HCT116 (cell line): ENCODE results near the gene PIK3C3. TPM values are rescaled to one million over a fixed set of nuclear protein-coding genes. Genes with fewer than 3 reads are reported as not detected.

Source experiments
- ATAC-seq: fragments of 200-7000 bp; cut with Tn5 transposase; 2 replicates; pipeline ENCODE4 v1.9.1; 2020; ENCODE audit warnings: mild to moderate bottlenecking, moderate library complexity
- BruUV-seq: library from RNA; stranded (reverse); fragments of 400-500 nt; replicated peaks from 2 replicates; lab custom pipeline; 2021; lab: Mats Ljungman, UMichigan
- CTCF ChIA-PET: fragments of 300-600 bp; sonication (Branson Sonifier 250); formaldehyde crosslinking; loops from one replicate; lab custom pipeline; 2021; ENCODE audit warnings: antibody characterized with exemption; lab: Charles Lee
- POLR2A ChIA-PET: fragments of 300-600, 350-600 bp; sonication (Branson Sonifier 250); formaldehyde crosslinking; loops from one replicate; lab custom pipeline; 2021; ENCODE audit warnings: antibody characterized with exemption; lab: Charles Lee
- RAD21 ChIA-PET, 2 experiments: fragments of 300-600 bp; sonication (Branson Sonifier 250); formaldehyde crosslinking; loops; one replicate each; lab custom pipeline; 2023; ENCODE audit warnings: low total read pairs in 2 of 2; ENCODE audit not compliant: uncharacterized antibody in 2 of 2, unreplicated experiment in 2 of 2, low non-redundant PET in 1 of 2; lab: Charles Lee
- DNase-seq: peaks from one replicate; pipeline ENCODE4 v3.0.0-alpha.2; 2010; ENCODE audit warnings: low read depth, low spot score
- H2AFZ ChIP-seq: fragments of 200-600 bp; shearing (Covaris generic), sonication (generic); 2 replicates; pipeline ENCODE4 v1.6.1; 2017; ENCODE audit warnings: low read depth, mixed run types, mixed read lengths, antibody characterized with exemption, low read length; ENCODE audit not compliant: poor library complexity, severe bottlenecking
- H3K27ac ChIP-seq: 2 replicates; pipeline ENCODE4 v1.5.1; 2012; ENCODE audit warnings: low read depth, low read length
- H3K27me3 ChIP-seq: fragments of 200-600 bp; sonication (generic); 2 replicates; pipeline ENCODE4 v1.6.1; 2016; ENCODE audit warnings: mixed run types, low read length, mixed read lengths; ENCODE audit not compliant: insufficient read depth
- H3K36me3 ChIP-seq, 2 experiments: fragments of 200-500 bp in 1 of 2; fragments of 200-600 bp in 1 of 2; sonication (Bioruptor generic) in 1 of 2; sonication (generic) in 1 of 2; 2 replicates each; pipeline versions ENCODE4 v1.5.1 to v1.6.1; 2014 to 2016; ENCODE audit warnings: low read length in 2 of 2, inconsistent platforms in 1 of 2, mixed read lengths in 1 of 2, mixed run types in 1 of 2; ENCODE audit not compliant: insufficient read depth in 2 of 2, control insufficient read depth in 1 of 2
- H3K4me1 ChIP-seq, 2 experiments: fragments of 200-600 bp in 1 of 2; sonication (generic) in 1 of 2; 2 replicates each; pipeline versions ENCODE4 v1.5.1 to v1.6.1; 2012 to 2017; ENCODE audit warnings: low read length in 2 of 2, inconsistent platforms in 1 of 2, mild to moderate bottlenecking in 1 of 2, mixed read lengths in 1 of 2, mixed run types in 1 of 2, moderate library complexity in 1 of 2; ENCODE audit not compliant: insufficient read depth in 2 of 2, control insufficient read depth in 1 of 2
- H3K4me2 ChIP-seq: fragments of 200-600 bp; sonication (generic); 2 replicates; pipeline ENCODE4 v1.6.1; 2017; ENCODE audit warnings: mixed run types, low read length, mixed read lengths
- H3K4me3 ChIP-seq, 2 experiments: fragments of 200-600 bp in 1 of 2; sonication (generic) in 1 of 2; replicated peaks in 1 of 2; 2 replicates each; pipeline ENCODE4 v1.5.1; 2011 to 2016; ENCODE audit warnings: low read length in 2 of 2, control low read depth in 1 of 2, low read depth in 1 of 2, mild to moderate bottlenecking in 1 of 2, mixed read lengths in 1 of 2, mixed run types in 1 of 2
- H3K79me2 ChIP-seq: fragments of 200-600 bp; sonication (generic); 2 replicates; pipeline ENCODE4 v1.6.1; 2017; ENCODE audit warnings: mild to moderate bottlenecking, mixed run types, low read length, moderate library complexity, mixed read lengths; ENCODE audit not compliant: insufficient read depth
- H3K9ac ChIP-seq: fragments of 200-600 bp; sonication (generic); 2 replicates; pipeline ENCODE4 v1.6.1; 2016; ENCODE audit warnings: low read length, mixed read lengths
- H3K9me2 ChIP-seq: fragments of 200-600 bp; sonication (generic), shearing (Covaris generic); 2 replicates; pipeline ENCODE4 v1.6.1; 2017; ENCODE audit warnings: mixed run types, mild to moderate bottlenecking, moderate library complexity; ENCODE audit not compliant: insufficient read depth
- H3K9me3 ChIP-seq, 2 experiments: fragments of 200-500 bp in 1 of 2; fragments of 200-600 bp in 1 of 2; sonication (Bioruptor generic) in 1 of 2; sonication (generic) in 1 of 2; 2 replicates each; pipeline ENCODE4 v1.6.1; 2014 to 2017; ENCODE audit warnings: low read length in 2 of 2, mixed read lengths in 2 of 2, inconsistent platforms in 1 of 2, low read depth in 1 of 2, mild to moderate bottlenecking in 1 of 2, mixed run types in 1 of 2, moderate library complexity in 1 of 2; ENCODE audit not compliant: control insufficient read depth in 1 of 2, insufficient read depth in 1 of 2
- H4K20me1 ChIP-seq: fragments of 200-600 bp; sonication (generic), shearing (Covaris generic); 2 replicates; pipeline ENCODE4 v1.6.1; 2017; ENCODE audit warnings: mixed run types, mild to moderate bottlenecking, moderate library complexity; ENCODE audit not compliant: insufficient read depth
- ATF3 ChIP-seq: IDR thresholded peaks from 2 replicates; pipeline ENCODE4 v1.6.1; 2012
- CBX3 ChIP-seq: IDR thresholded peaks from 2 replicates; pipeline ENCODE4 v1.6.1; 2012; ENCODE audit warnings: low read depth
- CEBPB ChIP-seq: IDR thresholded peaks from 2 replicates; pipeline ENCODE4 v1.6.1; 2012; ENCODE audit warnings: low read depth
- CTCF ChIP-seq, 3 experiments: fragments of 200-600 bp in 1 of 3; sonication (generic) in 1 of 3; IDR thresholded peaks in 2 of 3; conservative IDR thresholded peaks in 1 of 3; 2 replicates each; pipeline ENCODE4 v1.5.1; 2012 to 2017; ENCODE audit warnings: low read depth in 2 of 3, low read length in 2 of 3, antibody characterized with exemption in 1 of 3, borderline replicate concordance in 1 of 3, control low read depth in 1 of 3, mild to moderate bottlenecking in 1 of 3, mixed read lengths in 1 of 3, mixed run types in 1 of 3, moderate library complexity in 1 of 3; ENCODE audit not compliant: insufficient read depth in 1 of 3
- EGR1 ChIP-seq: IDR thresholded peaks from 2 replicates; pipeline ENCODE4 v1.6.1; 2012; ENCODE audit warnings: low read depth
- ELF1 ChIP-seq: IDR thresholded peaks from 2 replicates; pipeline ENCODE4 v1.6.1; 2012; ENCODE audit warnings: low read depth, borderline replicate concordance
- EZH2 ChIP-seq: fragments of 200-600 bp; sonication (generic); IDR thresholded peaks from 2 replicates; pipeline ENCODE4 v1.6.1; 2017; ENCODE audit warnings: antibody characterized with exemption, mixed run types
- EZH2phosphoT487 ChIP-seq: fragments of 200-600 bp; IDR thresholded peaks from 2 replicates; pipeline ENCODE4 v1.6.1; 2018; ENCODE audit warnings: antibody characterized with exemption, borderline replicate concordance
- JUND ChIP-seq: IDR thresholded peaks from 2 replicates; pipeline ENCODE4 v1.6.1; 2012
- MAX ChIP-seq: IDR thresholded peaks from 2 replicates; pipeline ENCODE4 v1.6.1; 2012
- POLR2A ChIP-seq: IDR thresholded peaks from 2 replicates; pipeline ENCODE4 v1.7.0; 2011; ENCODE audit warnings: borderline replicate concordance; ENCODE audit not compliant: insufficient read depth, insufficient read length; ENCODE audit errors: extremely low read depth
- POLR2AphosphoS5 ChIP-seq: IDR thresholded peaks from 2 replicates; pipeline ENCODE4 v1.6.1; 2011; ENCODE audit warnings: mild to moderate bottlenecking, low read depth, low read length, moderate library complexity
- RAD21 ChIP-seq: IDR thresholded peaks from 2 replicates; pipeline ENCODE4 v1.6.1; 2012; ENCODE audit warnings: low read depth, mild to moderate bottlenecking
- REST ChIP-seq: IDR thresholded peaks from 2 replicates; pipeline ENCODE4 v1.6.1; 2012; ENCODE audit warnings: low read depth
- SIN3A ChIP-seq: IDR thresholded peaks from 2 replicates; pipeline ENCODE4 v1.6.1; 2012; ENCODE audit warnings: low read depth
- SRF ChIP-seq: IDR thresholded peaks from 2 replicates; pipeline ENCODE4 v1.6.1; 2012; ENCODE audit warnings: low read depth
- YY1 ChIP-seq: IDR thresholded peaks from 2 replicates; pipeline ENCODE4 v1.6.1; 2011; ENCODE audit warnings: low read length, low read depth, moderate library complexity, mild to moderate bottlenecking; ENCODE audit not compliant: insufficient replicate concordance; ENCODE audit errors: extremely low read depth
- ZBTB33 ChIP-seq: IDR thresholded peaks from 2 replicates; pipeline ENCODE4 v1.6.1; 2011; ENCODE audit warnings: mild to moderate bottlenecking, low read length, moderate library complexity; ENCODE audit not compliant: insufficient replicate concordance; ENCODE audit errors: extremely low read depth
- ZFX ChIP-seq: fragments of 450-650 bp; IDR thresholded peaks from 2 replicates; pipeline ENCODE4 v1.6.1; 2017
- ZNF274 ChIP-seq: fragments of 200-500 bp; sonication (Bioruptor generic); IDR thresholded peaks from 2 replicates; pipeline ENCODE4 v1.6.1; 2014; ENCODE audit warnings: mild to moderate bottlenecking, low read depth, low read length, inconsistent platforms
- intact Hi-C: fragments of 100-400 bp; cut with micrococcal nuclease; formaldehyde crosslinking; loops from 2 replicates; pipeline ENCODE4 v1.10.0; 2022
- total RNA-seq: library from RNA; stranded (reverse); gene quantifications from one replicate; pipeline ENCODE4 v1.2.1, GENCODE V29; 2021; ENCODE audit not compliant: unreplicated experiment

PIK3C3 gene
- total RNA-seq, 1 experiment from 2014 or later, result 40.4 TPM

GRCh38 chr18:41974796-41975201 is 19.8 kb downstream of the PIK3C3 start:
- no peak for ATAC-seq
- no peaks in the 10 kb centered on the region for H4K20me1 ChIP-seq
- RAD21 ChIA-PET, result no interaction called here
- CTCF ChIA-PET, result no interaction called here
- no peaks in the 10 kb centered on the region for H3K4me1 ChIP-seq
- TF ChIP-seq RAD21 (no peak), EZH2 (no peak), REST (no peak), MAX (no peak), ELF1 (no peak), ZFX (no peak), EGR1 (no peak), CEBPB (no peak), ATF3 (no peak), POLR2AphosphoS5 (no peak), YY1 (no peak), CBX3 (no peak), CTCF (IDR thresholded peaks at IDR 0.05 in 2 of 3, conservative IDR thresholded peaks at IDR 0.05 in 1 of 3; ENCODE audit: borderline replicate concordance in 1 of 3, insufficient read depth in 1 of 3, low read depth in 2 of 3, low read length in 2 of 3) (no peak), SIN3A (no peak), SRF (no peak), ZBTB33 (no peak), EZH2phosphoT487 (no peak), JUND (no peak), POLR2A (no peak), ZNF274 (no peak)
- intact Hi-C loops, result no loop called here
- H3K4me3 ChIP-seq, result no peak overlapping the region
- H3K9me2 ChIP-seq, result no peaks in the 10 kb centered on the region
- H3K9ac ChIP-seq, result no peak overlapping the region
- POLR2A ChIA-PET, result no interaction called here
- no peak overlapping the region for H3K27ac ChIP-seq
- no peaks in the 10 kb centered on the region for H3K9me3 ChIP-seq
- no peak overlapping the region for H2AFZ ChIP-seq
- BruUV-seq, result no TSS peak
- H3K4me2 ChIP-seq, result no peak overlapping the region
- H3K27me3 ChIP-seq, result no peaks in the 10 kb centered on the region
- H3K79me2 ChIP-seq, result 0 out of 2 replicates have a peak, but pooled peaks cover 3% of the 10 kb centered on the region
- DNase-seq, result no peak
- peaks cover 2 to 8% of the 10 kb centered on the region in 2 experiments; a peak in 2 of 4 replicates for H3K36me3 ChIP-seq
